SK-N-MC (cell line): ENCODE data around the gene CXCL8.

Source experiments
- EZH2 ChIP-seq: fragments of 200-600 bp; sonication (generic); IDR thresholded peaks from one replicate; pipeline ENCODE4 v1.6.1; 2017; ENCODE audit warnings: antibody characterized with exemption
- POLR2AphosphoS5 ChIP-seq: IDR thresholded peaks from 2 replicates; pipeline ENCODE4 v1.6.1; 2012; ENCODE audit warnings: mild to moderate bottlenecking, low read depth, low read length, borderline replicate concordance

DNA sequence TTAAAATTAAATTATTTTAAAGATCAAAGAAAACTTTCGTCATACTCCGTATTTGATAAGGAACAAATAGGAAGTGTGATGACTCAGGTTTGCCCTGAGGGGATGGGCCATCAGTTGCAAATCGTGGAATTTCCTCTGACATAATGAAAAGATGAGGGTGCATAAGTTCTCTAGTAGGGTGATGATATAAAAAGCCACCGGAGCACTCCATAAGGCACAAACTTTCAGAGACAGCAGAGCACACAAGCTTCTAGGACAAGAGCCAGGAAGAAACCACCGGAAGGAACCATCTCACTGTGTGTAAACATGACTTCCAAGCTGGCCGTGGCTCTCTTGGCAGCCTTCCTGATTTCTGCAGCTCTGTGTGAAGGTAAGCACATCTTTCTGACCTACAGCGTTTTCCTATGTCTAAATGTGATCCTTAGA lies at the start of gene CXCL8:
- TF ChIP-seq EZH2 (no peak), POLR2AphosphoS5 (no peak)
